GM23338 (cell line): ENCODE data around the gene FHL1. TPM values are rescaled to one million over a fixed set of nuclear protein-coding genes. Genes with fewer than 3 reads are reported as not detected.

Experiments
- ATAC-seq: fragments of 200-7000 bp; cut with Tn5 transposase; 3 replicates; pipeline ENCODE4 v1.9.1; 2020
- DNase-seq: peaks from one replicate; pipeline ENCODE4 v3.0.0-alpha.2; 2015; ENCODE audit warnings: low spot score
- H2AFZ ChIP-seq: fragments of 200-600 bp; sonication (generic); 2 replicates; pipeline ENCODE4 v1.8.0; 2016; ENCODE audit warnings: antibody characterized with exemption, mild to moderate bottlenecking, moderate library complexity
- H3F3A ChIP-seq: fragments of 200-600 bp; sonication (generic); replicated peaks from 2 replicates; pipeline ENCODE4 v1.8.0; 2017; ENCODE audit warnings: antibody characterized with exemption, mixed run types, low read depth
- H3K27ac ChIP-seq: fragments of 200-600 bp; sonication (generic); 2 replicates; pipeline ENCODE4 v1.6.1; 2016; ENCODE audit warnings: low read depth
- H3K27me3 ChIP-seq: fragments of 200-600 bp; sonication (generic); 2 replicates; pipeline ENCODE4 v1.8.0; 2016; ENCODE audit warnings: mild to moderate bottlenecking, mixed run types, moderate library complexity; ENCODE audit not compliant: insufficient read depth
- H3K36me3 ChIP-seq: fragments of 200-600 bp; sonication (generic); 2 replicates; pipeline ENCODE4 v1.8.0; 2016; ENCODE audit warnings: mild to moderate bottlenecking; ENCODE audit not compliant: insufficient read depth
- H3K4me1 ChIP-seq: fragments of 200-600 bp; sonication (generic); 2 replicates; pipeline ENCODE4 v1.8.0; 2016; ENCODE audit warnings: mild to moderate bottlenecking, moderate library complexity; ENCODE audit not compliant: insufficient read depth
- H3K4me2 ChIP-seq: fragments of 200-600 bp; sonication (generic); 2 replicates; pipeline ENCODE4 v1.7.1; 2017; ENCODE audit warnings: mixed run types
- H3K4me3 ChIP-seq: fragments of 200-600 bp; sonication (generic); 2 replicates; pipeline ENCODE4 v1.6.1; 2016; ENCODE audit warnings: mixed run types
- H3K79me2 ChIP-seq: fragments of 200-600 bp; sonication (generic); replicated peaks from 2 replicates; pipeline ENCODE4 v1.8.0; 2017; ENCODE audit warnings: mild to moderate bottlenecking; ENCODE audit not compliant: insufficient read depth
- H3K9me2 ChIP-seq: fragments of 200-600 bp; sonication (generic); 2 replicates; pipeline ENCODE4 v1.8.0; 2017; ENCODE audit not compliant: insufficient read depth
- H4K20me1 ChIP-seq: fragments of 200-600 bp; sonication (generic); replicated peaks from 2 replicates; pipeline ENCODE4 v1.8.0; 2017; ENCODE audit warnings: mild to moderate bottlenecking; ENCODE audit not compliant: insufficient read depth
- H3K27ac Mint-ChIP-seq: 2 replicates; pipeline ENCODE4 v1.8.0; 2020; ENCODE audit warnings: inconsistent platforms, mild to moderate bottlenecking, moderate library complexity, mixed read lengths
- H3K27me3 Mint-ChIP-seq: 3 replicates; pipeline ENCODE4 v1.8.0; 2022; ENCODE audit warnings: low read depth, mild to moderate bottlenecking, moderate library complexity, mixed read lengths, inconsistent platforms; ENCODE audit not compliant: insufficient read depth, poor library complexity
- H3K36me3 Mint-ChIP-seq: 3 replicates; pipeline ENCODE4 v1.8.0; 2021; ENCODE audit warnings: low read depth, mild to moderate bottlenecking, inconsistent platforms, moderate library complexity, mixed read lengths
- H3K4me1 Mint-ChIP-seq: 3 replicates; pipeline ENCODE4 v1.8.0; 2020; ENCODE audit warnings: mild to moderate bottlenecking, inconsistent platforms, mixed read lengths
- H3K4me3 Mint-ChIP-seq: 3 replicates; pipeline ENCODE4 v1.8.0; 2021; ENCODE audit warnings: moderate library complexity, mild to moderate bottlenecking, inconsistent platforms, mixed read lengths
- H3K9me3 Mint-ChIP-seq: 3 replicates; pipeline ENCODE4 v1.8.0; 2020; ENCODE audit warnings: moderate library complexity, mild to moderate bottlenecking, inconsistent platforms, mixed read lengths
- CREB1 ChIP-seq: fragments of 250-450 bp; sonication (Bioruptor Pico); IDR thresholded peaks from 2 replicates; pipeline ENCODE4 v1.5.0; 2020; ENCODE audit warnings: low read depth, mild to moderate bottlenecking, moderate library complexity
- EZH2 ChIP-seq: fragments of 200-600 bp; sonication (generic); IDR thresholded peaks from one replicate; pipeline ENCODE4 v1.8.0; 2017; ENCODE audit warnings: antibody characterized with exemption, mild to moderate bottlenecking, low read depth; ENCODE audit not compliant: unreplicated experiment
- EZH2phosphoT487 ChIP-seq: fragments of 200-600 bp; sonication (generic); IDR thresholded peaks from one replicate; pipeline ENCODE4 v1.8.1; 2018; ENCODE audit warnings: antibody characterized with exemption; ENCODE audit not compliant: unreplicated experiment
- JUNB ChIP-seq: IDR thresholded peaks from one replicate; pipeline ENCODE4 v1.6.1; 2016; ENCODE audit warnings: antibody characterized with exemption; ENCODE audit not compliant: unreplicated experiment
- NANOG ChIP-seq: IDR thresholded peaks from 2 replicates; pipeline ENCODE4 v1.6.1; 2016; ENCODE audit warnings: antibody characterized with exemption, borderline replicate concordance
- STAT1 ChIP-seq: IDR thresholded peaks from one replicate; pipeline ENCODE4 v1.6.1; 2016; ENCODE audit warnings: antibody characterized with exemption; ENCODE audit not compliant: unreplicated experiment
- ZNF114 ChIP-seq: fragments of 250-450 bp; sonication (Bioruptor Pico); IDR thresholded peaks from 2 replicates; pipeline ENCODE4 v1.5.0; 2020; ENCODE audit warnings: mild to moderate bottlenecking, moderate library complexity
- ZNF331 ChIP-seq: fragments of 250-450 bp; sonication (Bioruptor Pico); IDR thresholded peaks from 2 replicates; pipeline ENCODE4 v1.5.0; 2020; ENCODE audit warnings: low read depth, mild to moderate bottlenecking, moderate library complexity
- polyA plus RNA-seq: library from polyadenylated mRNA; unstranded; fragments of >200 nt; fragmentation: Nextera tagmentation; extraction: Ambion mirVana; gene quantifications from 2 replicates; pipeline ENCODE4 v1.2.1, GENCODE V29; 2016
- total RNA-seq: library from RNA; depleted of rRNA; stranded (reverse); fragments of >200 nt; shearing (Covaris generic); gene quantifications from 2 replicates; pipeline ENCODE4 v1.2.3, GENCODE V29; 2014
- TF ChIP-seq, protein P1 (sequence below), 2 experiments: fragments of 200-600 bp in 1 of 2; sonication (generic) in 1 of 2; conservative IDR thresholded peaks; 2 replicates each; pipeline versions ENCODE4 v1.5.1 to v1.6.1; 2016 to 2017; ENCODE audit warnings: antibody characterized with exemption in 2 of 2, low read depth in 2 of 2, mild to moderate bottlenecking in 2 of 2, moderate library complexity in 1 of 2
- TF ChIP-seq, protein P2 (sequence below): IDR thresholded peaks from one replicate; pipeline ENCODE4 v1.6.1; 2018; ENCODE audit warnings: antibody characterized with exemption; ENCODE audit not compliant: unreplicated experiment
- TF ChIP-seq, protein P3 (sequence below): IDR thresholded peaks from 2 replicates; pipeline ENCODE4 v1.6.1; 2016; ENCODE audit warnings: antibody characterized with exemption

The FHL1 gene
- total and polyA plus RNA-seq, 2 experiments from 2014 or later: 47.9 to 60.4 TPM

DNA sequence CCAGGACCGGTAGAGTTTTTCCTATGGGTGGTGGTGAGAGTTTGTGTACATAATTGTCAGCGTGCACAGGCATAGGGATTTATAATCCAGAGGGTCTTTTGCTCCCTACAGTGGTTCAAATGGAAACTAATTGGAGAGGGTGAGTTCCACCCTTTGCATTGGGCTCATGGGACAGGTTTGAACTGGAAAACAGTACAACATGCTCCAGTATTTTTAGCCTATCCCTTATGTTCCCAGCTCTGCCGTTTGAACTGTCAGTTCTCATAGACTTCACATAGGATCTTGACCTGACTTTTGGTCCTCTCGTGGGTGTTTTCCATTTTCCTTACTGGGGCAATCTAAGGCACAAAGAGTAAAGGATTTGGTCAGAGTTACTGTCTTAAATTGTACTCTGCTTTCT is 31.8 kb downstream of the FHL1 start:
- Histone ChIP-seq H3F3A (no peaks in the 10 kb centered on the region), H3K36me3 (no peaks in the 10 kb centered on the region), H3K27me3 (no peaks in the 10 kb centered on the region), H3K79me2 (no peaks in the 10 kb centered on the region), H3K4me3 (no peak overlapping the region), H3K9me2 (no peaks in the 10 kb centered on the region), H3K4me1 (no peaks in the 10 kb centered on the region), H2AFZ (no peak overlapping the region), H4K20me1 (no peaks in the 10 kb centered on the region), H3K4me2 (no peak overlapping the region), H3K27ac (no peak overlapping the region)
- H3K9me3 Mint-ChIP-seq: no peaks in the 10 kb centered on the region
- no peaks in the 10 kb centered on the region for H3K4me1 Mint-ChIP-seq
- DNase-seq (no peak), ATAC-seq (no peak)
- H3K27ac Mint-ChIP-seq: no peak overlapping the region
- no peak for TF ChIP-seq EZH2phosphoT487
- TF ChIP-seq EZH2: no peak
- TF ChIP-seq, protein P1, sequence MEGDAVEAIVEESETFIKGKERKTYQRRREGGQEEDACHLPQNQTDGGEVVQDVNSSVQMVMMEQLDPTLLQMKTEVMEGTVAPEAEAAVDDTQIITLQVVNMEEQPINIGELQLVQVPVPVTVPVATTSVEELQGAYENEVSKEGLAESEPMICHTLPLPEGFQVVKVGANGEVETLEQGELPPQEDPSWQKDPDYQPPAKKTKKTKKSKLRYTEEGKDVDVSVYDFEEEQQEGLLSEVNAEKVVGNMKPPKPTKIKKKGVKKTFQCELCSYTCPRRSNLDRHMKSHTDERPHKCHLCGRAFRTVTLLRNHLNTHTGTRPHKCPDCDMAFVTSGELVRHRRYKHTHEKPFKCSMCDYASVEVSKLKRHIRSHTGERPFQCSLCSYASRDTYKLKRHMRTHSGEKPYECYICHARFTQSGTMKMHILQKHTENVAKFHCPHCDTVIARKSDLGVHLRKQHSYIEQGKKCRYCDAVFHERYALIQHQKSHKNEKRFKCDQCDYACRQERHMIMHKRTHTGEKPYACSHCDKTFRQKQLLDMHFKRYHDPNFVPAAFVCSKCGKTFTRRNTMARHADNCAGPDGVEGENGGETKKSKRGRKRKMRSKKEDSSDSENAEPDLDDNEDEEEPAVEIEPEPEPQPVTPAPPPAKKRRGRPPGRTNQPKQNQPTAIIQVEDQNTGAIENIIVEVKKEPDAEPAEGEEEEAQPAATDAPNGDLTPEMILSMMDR (conservative IDR thresholded peaks at IDR 0.05; ENCODE audit: low read depth in 2 of 2): no peak
- TF ChIP-seq STAT1: no peak
- H3K4me3 Mint-ChIP-seq: no peak overlapping the region
- H3K27me3 Mint-ChIP-seq: no peaks in the 10 kb centered on the region
- H3K36me3 Mint-ChIP-seq: no peaks in the 10 kb centered on the region

DNA sequence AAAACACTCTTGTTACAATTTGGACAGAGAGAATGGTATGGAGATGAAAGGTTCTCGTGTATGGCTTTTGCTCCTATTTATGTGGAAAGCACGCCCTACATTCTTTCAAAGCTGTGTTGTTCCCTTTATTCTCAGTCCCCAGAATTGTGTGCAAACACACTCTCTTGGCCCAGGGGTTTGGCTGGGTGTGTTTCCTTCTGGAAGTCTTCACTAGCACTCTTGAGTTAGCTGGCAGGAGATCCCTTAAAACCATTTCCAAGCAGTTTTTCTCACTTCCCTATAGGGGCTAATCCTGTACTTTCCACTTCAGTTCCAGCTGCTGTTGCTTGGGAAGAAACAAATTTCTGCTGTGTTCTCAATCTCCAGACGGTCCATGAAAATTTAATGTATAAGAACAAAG is 35.1 kb downstream of the FHL1 start:
- TF ChIP-seq CREB1 (CRISPR knock-in tag): no peak
- no peak for TF ChIP-seq ZNF331 (CRISPR knock-in tag)
- no peak for TF ChIP-seq ZNF114
- TF ChIP-seq JUNB: no peak
- TF ChIP-seq NANOG: no peak
- TF ChIP-seq, protein P2, sequence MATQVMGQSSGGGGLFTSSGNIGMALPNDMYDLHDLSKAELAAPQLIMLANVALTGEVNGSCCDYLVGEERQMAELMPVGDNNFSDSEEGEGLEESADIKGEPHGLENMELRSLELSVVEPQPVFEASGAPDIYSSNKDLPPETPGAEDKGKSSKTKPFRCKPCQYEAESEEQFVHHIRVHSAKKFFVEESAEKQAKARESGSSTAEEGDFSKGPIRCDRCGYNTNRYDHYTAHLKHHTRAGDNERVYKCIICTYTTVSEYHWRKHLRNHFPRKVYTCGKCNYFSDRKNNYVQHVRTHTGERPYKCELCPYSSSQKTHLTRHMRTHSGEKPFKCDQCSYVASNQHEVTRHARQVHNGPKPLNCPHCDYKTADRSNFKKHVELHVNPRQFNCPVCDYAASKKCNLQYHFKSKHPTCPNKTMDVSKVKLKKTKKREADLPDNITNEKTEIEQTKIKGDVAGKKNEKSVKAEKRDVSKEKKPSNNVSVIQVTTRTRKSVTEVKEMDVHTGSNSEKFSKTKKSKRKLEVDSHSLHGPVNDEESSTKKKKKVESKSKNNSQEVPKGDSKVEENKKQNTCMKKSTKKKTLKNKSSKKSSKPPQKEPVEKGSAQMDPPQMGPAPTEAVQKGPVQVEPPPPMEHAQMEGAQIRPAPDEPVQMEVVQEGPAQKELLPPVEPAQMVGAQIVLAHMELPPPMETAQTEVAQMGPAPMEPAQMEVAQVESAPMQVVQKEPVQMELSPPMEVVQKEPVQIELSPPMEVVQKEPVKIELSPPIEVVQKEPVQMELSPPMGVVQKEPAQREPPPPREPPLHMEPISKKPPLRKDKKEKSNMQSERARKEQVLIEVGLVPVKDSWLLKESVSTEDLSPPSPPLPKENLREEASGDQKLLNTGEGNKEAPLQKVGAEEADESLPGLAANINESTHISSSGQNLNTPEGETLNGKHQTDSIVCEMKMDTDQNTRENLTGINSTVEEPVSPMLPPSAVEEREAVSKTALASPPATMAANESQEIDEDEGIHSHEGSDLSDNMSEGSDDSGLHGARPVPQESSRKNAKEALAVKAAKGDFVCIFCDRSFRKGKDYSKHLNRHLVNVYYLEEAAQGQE: no peak
- TF ChIP-seq STAT1: no peak
- TF ChIP-seq, protein P3, sequence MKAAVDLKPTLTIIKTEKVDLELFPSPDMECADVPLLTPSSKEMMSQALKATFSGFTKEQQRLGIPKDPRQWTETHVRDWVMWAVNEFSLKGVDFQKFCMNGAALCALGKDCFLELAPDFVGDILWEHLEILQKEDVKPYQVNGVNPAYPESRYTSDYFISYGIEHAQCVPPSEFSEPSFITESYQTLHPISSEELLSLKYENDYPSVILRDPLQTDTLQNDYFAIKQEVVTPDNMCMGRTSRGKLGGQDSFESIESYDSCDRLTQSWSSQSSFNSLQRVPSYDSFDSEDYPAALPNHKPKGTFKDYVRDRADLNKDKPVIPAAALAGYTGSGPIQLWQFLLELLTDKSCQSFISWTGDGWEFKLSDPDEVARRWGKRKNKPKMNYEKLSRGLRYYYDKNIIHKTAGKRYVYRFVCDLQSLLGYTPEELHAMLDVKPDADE: no peak
- Histone ChIP-seq H3K79me2 (no peaks in the 10 kb centered on the region), H4K20me1 (no peaks in the 10 kb centered on the region), H3K36me3 (no peaks in the 10 kb centered on the region), H3K9me2 (no peaks in the 10 kb centered on the region), H3K27ac (no peak overlapping the region), H2AFZ (no peak overlapping the region), H3K4me1 (no peaks in the 10 kb centered on the region), H3K4me3 (no peak overlapping the region), H3F3A (no peaks in the 10 kb centered on the region), H3K4me2 (no peak overlapping the region), H3K27me3 (no peaks in the 10 kb centered on the region)
- Mint-ChIP-seq H3K9me3 (no peaks in the 10 kb centered on the region), H3K4me1 (no peaks in the 10 kb centered on the region), H3K4me3 (no peak overlapping the region), H3K36me3 (no peaks in the 10 kb centered on the region), H3K27ac (no peak overlapping the region), H3K27me3 (no peaks in the 10 kb centered on the region)
- DNase-seq (no peak), ATAC-seq (no peak)
